ENCODE measurements around the gene PLAAT2.
"Not testable (repeated sequence)": the region's sequence is repeated elsewhere in the genome, so short reads cannot be mapped to it uniquely, and the experiment has no call there.

Gene PLAAT2

GRCh38 chr11:63563201-63564055, at the start of gene PLAAT2:
Gene PLAAT2, minus strand, starts transcription at chr11:63563379. Its CDS starts 55 bp downstream, at chr11:63563324.
- no peak for DNase-seq (ENCODE audit: low spot score)

GRCh38 chr11:63612181-63612580, 49.0 kb upstream of the PLAAT2 start:
- no peak for DNase-seq (ENCODE audit: low spot score)

GRCh38 chr11:63611395-63611747, 48.2 kb upstream of the PLAAT2 start:
- no peak for DNase-seq (ENCODE audit: low spot score)

GRCh38 chr11:63610604-63611394, 47.6 kb upstream of the PLAAT2 start:
- no peak for DNase-seq (ENCODE audit: low spot score)

GRCh38 chr11:63609971-63610580, 46.9 kb upstream of the PLAAT2 start:
- DNase-seq (ENCODE audit: low spot score) = no peak

GRCh38 chr11:63609536-63609935, 46.4 kb upstream of the PLAAT2 start:
- no peak for DNase-seq (ENCODE audit: low spot score)

GRCh38 chr11:63608353-63609345, 45.5 kb upstream of the PLAAT2 start:
- no peak for DNase-seq (ENCODE audit: low spot score)

- DNase-seq (ENCODE audit: low spot score) = no peak
Measured at GRCh38 chr11:63603180-63603518, 40.0 kb upstream of the PLAAT2 start.

- not testable (repeated sequence) for DNase-seq (ENCODE audit: low spot score)
Measured at GRCh38 chr11:63602290-63603179, 39.4 kb upstream of the PLAAT2 start.

- no peak for DNase-seq (ENCODE audit: low spot score)
Measured at GRCh38 chr11:63599211-63600122, 36.3 kb upstream of the PLAAT2 start.

- no peak for DNase-seq (ENCODE audit: low spot score)
Measured at GRCh38 chr11:63598556-63598955, 35.4 kb upstream of the PLAAT2 start.

GRCh38 chr11:63595296-63595695, 32.1 kb upstream of the PLAAT2 start:
- DNase-seq (ENCODE audit: low spot score) = no peak

- no peak for DNase-seq (ENCODE audit: low spot score)
Measured at GRCh38 chr11:63592975-63593395, 29.8 kb upstream of the PLAAT2 start.

- no peak for DNase-seq (ENCODE audit: low spot score)
Measured at GRCh38 chr11:63590024-63590788, 27.0 kb upstream of the PLAAT2 start.

- no peak for DNase-seq (ENCODE audit: low spot score)
Measured at GRCh38 chr11:63589000-63589399, 25.8 kb upstream of the PLAAT2 start.

GRCh38 chr11:63586451-63587166, 23.4 kb upstream of the PLAAT2 start:
- DNase-seq (ENCODE audit: low spot score) = no peak

GRCh38 chr11:63583357-63583677, 20.1 kb upstream of the PLAAT2 start:
- DNase-seq (ENCODE audit: low spot score) = no peak

- not testable (repeated sequence) for DNase-seq (ENCODE audit: low spot score)
Measured at GRCh38 chr11:63581224-63581623, 18.0 kb upstream of the PLAAT2 start.
